H9 (cell line): ENCODE measurements around the gene F13A1. TPM values are rescaled to one million over a fixed set of nuclear protein-coding genes. Genes with fewer than 3 reads are reported as not detected.

Experiments
- DNase-seq: peaks from one replicate; pipeline ENCODE4 v3.0.0-alpha.2; 2017
- H2AFZ ChIP-seq: one replicate; pipeline ENCODE4 v1.6.1; 2013; ENCODE audit warnings: mild to moderate bottlenecking, low read length, control low read depth, moderate library complexity
- H2AK5ac ChIP-seq: 2 replicates; pipeline ENCODE4 v1.6.1; 2013; ENCODE audit warnings: low read length, control low read depth, mixed read lengths; ENCODE audit not compliant: insufficient read length
- H2BK120ac ChIP-seq: one replicate; pipeline ENCODE4 v1.6.1; 2013; ENCODE audit warnings: low read depth, mild to moderate bottlenecking, low read length, control low read depth, inconsistent platforms; ENCODE audit not compliant: poor library complexity, severe bottlenecking
- H2BK12ac ChIP-seq: 2 replicates; pipeline ENCODE4 v1.6.1; 2013; ENCODE audit warnings: low read length, control low read depth, mixed read lengths, low read depth; ENCODE audit not compliant: insufficient read length
- H2BK15ac ChIP-seq: 2 replicates; pipeline ENCODE4 v1.6.1; 2013; ENCODE audit warnings: low read depth, low read length, control low read depth
- H2BK20ac ChIP-seq: one replicate; pipeline ENCODE4 v1.6.1; 2013; ENCODE audit warnings: low read depth, mild to moderate bottlenecking, low read length, control low read depth, inconsistent platforms; ENCODE audit not compliant: poor library complexity, severe bottlenecking
- H2BK5ac ChIP-seq: 2 replicates; pipeline ENCODE4 v1.6.1; 2013; ENCODE audit warnings: low read length, control low read depth, mixed read lengths; ENCODE audit not compliant: insufficient read length
- H3K14ac ChIP-seq: 2 replicates; pipeline ENCODE4 v1.6.1; 2013; ENCODE audit warnings: low read length, control low read depth; ENCODE audit not compliant: insufficient read depth
- H3K18ac ChIP-seq: 2 replicates; pipeline ENCODE4 v1.6.1; 2013; ENCODE audit warnings: low read depth, mild to moderate bottlenecking, mixed read lengths, low read length, control low read depth; ENCODE audit not compliant: insufficient read length
- H3K23ac ChIP-seq: 2 replicates; pipeline ENCODE4 v1.6.1; 2013; ENCODE audit warnings: low read length, control low read depth, mixed read lengths, low read depth; ENCODE audit not compliant: insufficient read length
- H3K23me2 ChIP-seq: 2 replicates; pipeline ENCODE4 v1.6.1; 2013; ENCODE audit warnings: low read depth, mild to moderate bottlenecking, mixed read lengths, low read length, control low read depth; ENCODE audit not compliant: insufficient read length, poor library complexity, severe bottlenecking
- H3K27ac ChIP-seq: 2 replicates; pipeline ENCODE4 v1.5.1; 2013; ENCODE audit warnings: low read length, control low read depth, mixed read lengths, low read depth; ENCODE audit not compliant: insufficient read length
- H3K27me3 ChIP-seq: 2 replicates; pipeline ENCODE4 v1.6.1; 2013; ENCODE audit warnings: low read length, control low read depth, inconsistent platforms; ENCODE audit not compliant: insufficient read depth
- H3K4ac ChIP-seq: 2 replicates; pipeline ENCODE4 v1.6.1; 2013; ENCODE audit warnings: low read depth, mild to moderate bottlenecking, control low read depth, inconsistent platforms, low read length, moderate library complexity
- H3K4me1 ChIP-seq: 2 replicates; pipeline ENCODE4 v1.6.1; 2013; ENCODE audit warnings: low read length, control low read depth, inconsistent platforms; ENCODE audit not compliant: insufficient read depth
- H3K4me2 ChIP-seq: 2 replicates; pipeline ENCODE4 v1.6.1; 2013; ENCODE audit warnings: low read length, control low read depth, mixed read lengths; ENCODE audit not compliant: insufficient read length, insufficient read depth
- H3K56ac ChIP-seq: 2 replicates; pipeline ENCODE4 v1.6.1; 2013; ENCODE audit warnings: low read depth, mild to moderate bottlenecking, mixed read lengths, low read length, control low read depth; ENCODE audit not compliant: insufficient read length
- H3K79me1 ChIP-seq: 2 replicates; pipeline ENCODE4 v1.6.1; 2013; ENCODE audit warnings: low read depth, mild to moderate bottlenecking, moderate library complexity, low read length, control low read depth, inconsistent platforms; ENCODE audit not compliant: insufficient read depth, poor library complexity, severe bottlenecking
- H3K79me2 ChIP-seq: 2 replicates; pipeline ENCODE4 v1.6.1; 2013; ENCODE audit warnings: low read length, control low read depth, inconsistent platforms; ENCODE audit not compliant: insufficient read depth
- H3K9ac ChIP-seq: 2 replicates; pipeline ENCODE4 v1.6.1; 2013; ENCODE audit warnings: low read length, control low read depth, mixed read lengths; ENCODE audit not compliant: insufficient read length; ENCODE audit errors: extremely low read depth
- H3K9me3 ChIP-seq: one replicate; pipeline ENCODE4 v1.6.1; 2013; ENCODE audit warnings: low read depth, low read length, inconsistent platforms; ENCODE audit not compliant: control insufficient read depth
- H3T11ph ChIP-seq: one replicate; pipeline ENCODE4 v1.6.1; 2013; ENCODE audit warnings: mild to moderate bottlenecking, low read length, control low read depth, inconsistent platforms
- H4K20me1 ChIP-seq: one replicate; pipeline ENCODE4 v1.6.1; 2013; ENCODE audit not compliant: control insufficient read depth, insufficient read length, insufficient read depth
- H4K5ac ChIP-seq: 2 replicates; pipeline ENCODE4 v1.6.1; 2013; ENCODE audit warnings: low read depth, mild to moderate bottlenecking, mixed read lengths, low read length, control low read depth; ENCODE audit not compliant: insufficient read length
- H4K8ac ChIP-seq: replicated peaks from 2 replicates; pipeline ENCODE4 v1.6.1; 2013; ENCODE audit warnings: low read length, control low read depth, mixed read lengths, low read depth; ENCODE audit not compliant: insufficient read length
- H4K91ac ChIP-seq: 2 replicates; pipeline ENCODE4 v1.6.1; 2013; ENCODE audit warnings: low read depth, mild to moderate bottlenecking, moderate library complexity, mixed read lengths, low read length, control low read depth; ENCODE audit not compliant: insufficient read length
- H3K27ac Mint-ChIP-seq, 3 experiments: 2 replicates in 2 of 3; 3 replicates in 1 of 3; pipeline ENCODE4 v1.8.0; 2020 to 2021; ENCODE audit warnings: mixed read lengths in 3 of 3, mild to moderate bottlenecking in 1 of 3, moderate library complexity in 1 of 3
- H3K27me3 Mint-ChIP-seq: 2 replicates; pipeline ENCODE4 v1.8.0; 2021; ENCODE audit warnings: low read depth, mild to moderate bottlenecking, moderate library complexity, mixed read lengths
- H3K36me3 Mint-ChIP-seq, 3 experiments: 2 replicates in 2 of 3; 3 replicates in 1 of 3; pipeline ENCODE4 v1.8.0; 2020 to 2021; ENCODE audit warnings: low read depth in 3 of 3, mixed read lengths in 3 of 3; ENCODE audit not compliant: insufficient read depth in 1 of 3
- H3K4me1 Mint-ChIP-seq, 2 experiments: 2 replicates each; pipeline ENCODE4 v1.8.0; 2020; ENCODE audit warnings: mixed read lengths in 2 of 2
- H3K4me3 Mint-ChIP-seq, 2 experiments: 2 replicates in 1 of 2; 3 replicates in 1 of 2; pipeline ENCODE4 v1.8.0; 2020 to 2021; ENCODE audit warnings: mild to moderate bottlenecking in 2 of 2, mixed read lengths in 2 of 2, moderate library complexity in 1 of 2
- H3K9me3 Mint-ChIP-seq, 2 experiments: 2 replicates in 1 of 2; 3 replicates in 1 of 2; pipeline ENCODE4 v1.8.0; 2020; ENCODE audit warnings: mild to moderate bottlenecking in 2 of 2, mixed read lengths in 2 of 2, moderate library complexity in 1 of 2
- CTCF ChIP-seq: fragments of 200-600 bp; sonication (generic); conservative IDR thresholded peaks from 3 replicates; pipeline ENCODE4 v1.8.0; 2021; ENCODE audit warnings: antibody characterized with exemption, mild to moderate bottlenecking
- WGBS: extraction: QIAGEN DNeasy Blood & Tissue Kit; methylation state at CpG from one replicate; pipeline ENCODE4 v1.1.7; 2013; ENCODE audit warnings: missing lambda C conversion rate, low lambda C conversion rate, mixed read lengths; ENCODE audit not compliant: insufficient read length; ENCODE audit errors: extremely low coverage; 5-methylcytosine and 5-hydroxymethylcytosine counted together
- total RNA-seq: library from RNA; stranded (reverse); gene quantifications from 2 replicates; pipeline ENCODE4 v1.2.1, GENCODE V29; 2021

Gene F13A1
- total RNA-seq, 1 experiment from 2014 or later: 0.15 TPM

- H4K91ac ChIP-seq: no peak overlapping the region
- H3K23ac ChIP-seq: no peak overlapping the region
- H2BK20ac ChIP-seq: no peak overlapping the region
- Mint-ChIP-seq H3K27me3 (peaks cover 60% of the 10 kb centered on the region), H3K4me1 (peaks cover 25 to 26% of the 10 kb centered on the region in 2 experiments), H3K27ac (no peak overlapping the region), H3K4me3 (no peak overlapping the region), H3K36me3 (no peaks in the 10 kb centered on the region), H3K9me3 (no peaks in the 10 kb centered on the region)
- no peak overlapping the region for H3T11ph ChIP-seq
- no peak overlapping the region for H2BK12ac ChIP-seq
- H3K23me2 ChIP-seq: no peaks in the 10 kb centered on the region
- no peaks in the 10 kb centered on the region for H3K27me3 ChIP-seq
- no peak overlapping the region for H4K8ac ChIP-seq
- no peak overlapping the region for H4K5ac ChIP-seq
- H3K14ac ChIP-seq: no peak overlapping the region
- TF ChIP-seq CTCF: no peak
- no peaks in the 10 kb centered on the region for H3K9me3 ChIP-seq
- no peak overlapping the region for H2BK15ac ChIP-seq
- no CpG with 5 or more reads among the region's 3 CpGs for WGBS
- no peak for DNase-seq
- H3K79me2 ChIP-seq: no peaks in the 10 kb centered on the region
- H4K20me1 ChIP-seq: no peaks in the 10 kb centered on the region
- H3K18ac ChIP-seq: no peak overlapping the region
- H3K4ac ChIP-seq: no peak overlapping the region
- H2AK5ac ChIP-seq: no peak overlapping the region
- H3K56ac ChIP-seq: no peak overlapping the region
- no peak overlapping the region for H3K9ac ChIP-seq
- H2BK120ac ChIP-seq: no peak overlapping the region
- no peak overlapping the region for H3K27ac ChIP-seq
- no peaks in the 10 kb centered on the region for H3K79me1 ChIP-seq
- H2BK5ac ChIP-seq: no peak overlapping the region
- H2AFZ ChIP-seq: no peak overlapping the region
- H3K4me1 ChIP-seq: no peaks in the 10 kb centered on the region; the same call in 1 of the 2 replicates
- no peak overlapping the region for H3K4me2 ChIP-seq
These were observed 154.4 kb downstream of the F13A1 start for GRCh38 chr6:6166064-6166463.
